GM11168 (cell line): ENCODE results near the gene TTC23L.
"Not testable (repeated sequence)": the region's sequence is repeated elsewhere in the genome, so short reads cannot be mapped to it uniquely, and the experiment has no call there.

ENCODE experiments used
- in situ Hi-C: fragments of 300-500 bp; cut with MboI; formaldehyde crosslinking; loops from one replicate; pipeline ENCODE4 v1.12.0; 2022; ENCODE audit warnings: low sequenced_read_pairs; ENCODE audit not compliant: unreplicated experiment

The TTC23L gene, protein sequence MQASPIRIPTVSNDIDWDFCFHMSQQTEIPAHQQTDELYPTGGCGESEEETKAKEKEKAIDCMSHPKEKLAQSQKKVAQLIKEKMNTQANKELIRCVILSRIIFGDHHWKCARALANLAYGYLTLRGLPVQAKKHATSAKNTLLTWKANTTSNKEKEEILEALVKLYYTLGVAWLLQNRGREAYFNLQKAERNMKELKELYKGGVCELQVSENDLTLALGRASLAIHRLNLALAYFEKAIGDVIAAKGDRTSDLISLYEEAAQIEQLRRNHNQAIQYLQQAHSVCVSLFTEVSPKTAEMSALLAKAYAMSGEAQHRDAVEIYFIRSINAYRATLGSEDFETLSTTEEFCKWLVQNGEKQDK

DNA sequence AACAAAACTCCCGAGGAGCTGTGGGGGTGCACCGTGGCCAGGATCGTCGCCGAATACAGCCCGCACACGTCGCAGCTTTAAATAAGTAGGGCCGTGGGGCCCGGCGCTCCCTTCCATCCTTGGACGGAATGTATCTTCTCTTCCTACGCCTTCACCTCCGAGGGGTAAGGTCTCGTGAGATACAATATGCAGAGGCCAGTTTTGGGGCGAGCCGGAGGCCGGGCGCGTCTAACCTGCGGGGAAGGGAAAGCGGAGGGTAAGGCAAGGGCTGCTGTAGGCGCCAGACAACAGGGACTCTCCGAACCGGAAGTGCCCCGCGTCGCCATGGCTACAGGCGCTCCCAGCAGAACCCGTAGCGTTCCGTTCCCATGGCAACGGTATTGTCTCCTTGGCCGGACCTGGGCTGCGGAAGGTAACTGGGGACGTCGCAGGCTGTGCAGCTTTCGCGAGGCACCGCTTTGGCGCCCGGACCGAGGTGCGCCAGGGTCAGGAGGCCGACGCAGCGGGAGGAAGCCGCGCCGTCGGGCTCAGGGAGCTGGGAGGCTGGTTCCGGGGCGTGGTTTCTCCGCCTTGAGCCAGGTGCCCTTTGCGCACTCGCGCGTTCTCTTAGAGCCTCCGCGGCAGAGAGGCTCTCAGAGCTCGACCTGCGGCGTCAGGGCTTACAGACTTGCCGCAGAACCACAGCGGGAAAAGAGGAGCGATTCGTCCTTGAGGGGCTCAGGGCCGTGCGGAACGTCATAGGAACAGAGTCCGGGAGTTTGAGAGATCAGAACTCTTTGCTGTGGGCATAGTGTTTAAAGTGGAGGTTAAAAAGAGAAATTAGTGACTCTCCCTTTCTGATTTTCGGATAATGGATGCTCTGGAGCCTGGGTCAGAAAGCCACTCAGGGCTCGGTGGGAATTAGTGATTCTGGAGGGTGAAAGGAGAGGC is at the start of gene TTC23L:
Gene TTC23L (plus strand): TSS at position 380 of the 930 bp plus-strand sequence. CDS start 1,508 bp downstream, outside the sequence.
- in situ Hi-C loops: no loop called here

DNA sequence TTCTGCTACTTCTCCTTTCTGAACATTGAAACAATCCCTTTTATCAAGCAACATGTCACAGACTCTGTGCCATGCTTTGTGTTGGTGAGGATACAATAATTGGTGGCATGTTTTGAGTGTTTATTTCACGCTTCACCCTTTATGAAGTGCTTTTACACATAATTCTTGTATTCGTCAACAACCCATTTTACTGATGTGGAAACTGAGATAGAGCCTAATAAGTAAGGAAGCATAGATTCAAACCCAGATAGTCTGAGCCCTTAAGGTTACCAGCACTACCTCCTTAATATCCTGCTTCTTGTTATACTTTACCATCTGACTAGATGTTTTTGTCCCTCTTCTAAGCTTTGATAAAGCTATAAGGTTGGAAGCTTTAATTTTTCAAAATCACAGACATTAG is 49.3 kb upstream of the TTC23L start:
- in situ Hi-C loops: no loop called here

DNA sequence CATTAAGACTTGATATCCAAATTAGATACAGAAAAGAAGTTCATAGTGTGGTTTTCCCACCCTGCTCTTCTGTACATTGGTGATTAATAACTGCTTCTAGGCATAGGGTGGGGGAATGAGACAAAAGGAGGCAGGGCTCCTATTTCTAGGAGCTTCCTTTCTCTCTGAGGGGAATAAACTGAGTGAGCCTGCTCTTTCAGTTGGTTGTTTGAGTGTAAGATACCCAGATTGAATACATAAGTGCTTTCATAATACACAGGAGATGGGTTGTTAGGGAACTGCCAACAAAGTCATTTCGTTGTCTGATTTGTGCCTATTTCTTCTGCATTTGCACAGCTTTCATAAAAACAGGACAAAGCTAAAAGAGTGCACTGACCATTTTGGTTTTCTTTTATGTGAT is 48.9 kb upstream of the TTC23L start:
- in situ Hi-C loops: no loop called here

DNA sequence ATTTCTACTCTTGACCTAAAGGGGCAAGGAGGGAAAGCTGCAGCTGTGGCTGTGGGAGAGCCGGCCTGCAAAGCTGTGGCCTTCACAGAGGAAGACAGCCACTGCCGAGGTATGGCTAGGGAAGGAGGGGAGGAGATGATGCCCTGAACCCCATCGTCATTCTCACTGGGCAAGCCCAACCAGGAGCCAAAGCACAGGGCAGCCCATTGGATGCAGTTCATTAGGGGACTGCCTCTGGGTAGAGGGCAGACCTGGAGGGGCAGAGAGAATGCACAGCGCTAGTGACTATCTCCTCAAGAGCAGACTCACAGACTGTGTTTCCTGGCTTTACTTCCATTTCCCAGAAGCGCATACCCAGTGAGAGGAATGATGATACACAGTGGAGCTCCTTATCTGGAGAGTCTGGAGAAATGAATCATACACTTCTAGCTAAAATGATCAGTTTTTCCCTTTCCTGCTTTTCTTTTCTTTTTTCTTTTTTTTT is 47.2 kb upstream of the TTC23L start:
- in situ Hi-C loops: no loop called here

DNA sequence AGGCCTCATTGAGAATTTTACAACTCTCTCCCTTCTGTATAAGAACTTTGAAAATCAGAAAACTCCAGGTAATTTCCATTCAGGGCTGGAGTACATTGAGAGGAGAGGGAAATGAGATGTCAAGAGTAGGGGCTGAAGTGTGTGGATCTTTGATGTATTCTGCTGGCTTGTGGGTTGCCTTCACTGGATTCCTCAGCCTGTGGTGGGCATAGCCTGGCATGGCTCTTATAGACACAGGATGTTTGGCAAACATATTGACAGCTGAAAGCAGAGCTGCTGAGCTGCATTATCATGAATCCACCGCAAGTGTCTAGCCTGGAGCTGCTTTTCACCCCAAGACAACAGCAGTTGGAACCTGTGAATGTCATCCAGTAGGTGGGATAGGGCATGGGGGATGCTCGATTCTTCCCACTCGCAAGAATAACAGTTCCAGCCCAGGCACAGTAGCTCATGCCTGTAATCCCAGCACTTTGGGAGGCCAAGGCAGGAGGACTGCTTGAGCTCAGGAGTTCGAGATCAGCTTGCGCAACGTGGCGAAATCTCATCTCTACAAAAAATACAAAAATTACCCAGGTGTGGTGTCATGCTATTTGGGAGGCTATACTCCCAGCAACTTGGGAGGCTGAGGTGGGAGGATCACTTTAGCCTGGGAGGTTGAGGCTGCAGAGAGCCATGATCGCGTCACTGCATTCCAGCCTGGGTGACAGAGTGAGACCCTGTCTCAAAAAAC is 36.0 kb upstream of the TTC23L start:
- in situ Hi-C loops: no loop called here

DNA sequence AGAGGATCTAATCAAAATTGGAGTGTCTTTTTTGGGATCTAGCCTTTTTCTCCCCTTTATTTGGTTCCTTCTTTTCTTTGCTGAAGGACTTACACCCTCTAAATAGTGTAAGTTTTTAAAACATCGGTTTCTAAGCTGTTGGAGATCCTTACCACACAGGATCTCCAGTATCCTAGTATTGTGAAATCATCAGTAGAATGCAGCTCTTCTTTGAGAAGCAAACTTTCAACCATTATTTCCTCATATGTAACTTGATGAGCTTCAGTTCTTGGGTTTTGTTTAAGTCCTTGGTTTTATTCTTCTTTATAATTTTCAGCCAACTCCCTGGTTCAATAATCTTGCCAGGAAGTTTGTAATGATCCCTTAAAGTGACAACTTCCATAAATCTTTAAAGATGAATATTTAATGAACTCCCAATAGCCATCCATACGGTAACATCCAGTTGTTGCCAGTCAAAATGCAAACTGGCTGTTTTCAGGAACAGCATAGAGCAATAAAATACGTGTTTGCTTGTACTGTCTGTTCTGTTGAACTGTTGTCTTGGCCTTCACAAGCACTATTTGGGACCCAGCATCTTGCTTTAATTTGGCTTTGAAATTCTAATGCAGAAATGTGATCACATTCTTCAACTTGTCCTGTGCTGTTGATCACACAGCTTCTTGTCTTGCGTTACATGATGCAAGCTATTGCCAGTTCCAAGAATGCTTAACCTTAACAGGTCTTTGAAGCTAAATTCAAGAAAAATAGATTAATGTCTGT is 34.8 kb upstream of the TTC23L start:
- in situ Hi-C loops: no loop called here

DNA sequence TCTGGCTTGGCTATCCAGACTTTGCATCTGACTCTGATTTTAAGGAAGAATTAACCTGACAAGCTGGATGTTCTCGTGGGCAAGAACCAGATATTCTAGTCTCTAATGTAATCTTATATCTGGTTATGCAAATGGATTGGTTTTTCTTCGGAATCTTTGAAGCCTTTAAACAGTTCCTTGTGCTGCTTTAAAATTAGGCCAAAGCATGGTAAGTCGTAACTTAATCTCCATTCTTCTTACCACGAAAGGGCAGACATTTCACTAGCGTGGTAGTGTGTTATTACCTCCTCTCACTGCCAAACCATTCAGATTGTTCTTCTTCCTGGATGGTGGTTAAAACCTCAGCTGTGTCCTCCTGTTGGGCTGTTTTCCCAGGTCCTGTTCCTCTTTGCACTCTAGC is 34.1 kb upstream of the TTC23L start:
- in situ Hi-C loops: no loop called here

DNA sequence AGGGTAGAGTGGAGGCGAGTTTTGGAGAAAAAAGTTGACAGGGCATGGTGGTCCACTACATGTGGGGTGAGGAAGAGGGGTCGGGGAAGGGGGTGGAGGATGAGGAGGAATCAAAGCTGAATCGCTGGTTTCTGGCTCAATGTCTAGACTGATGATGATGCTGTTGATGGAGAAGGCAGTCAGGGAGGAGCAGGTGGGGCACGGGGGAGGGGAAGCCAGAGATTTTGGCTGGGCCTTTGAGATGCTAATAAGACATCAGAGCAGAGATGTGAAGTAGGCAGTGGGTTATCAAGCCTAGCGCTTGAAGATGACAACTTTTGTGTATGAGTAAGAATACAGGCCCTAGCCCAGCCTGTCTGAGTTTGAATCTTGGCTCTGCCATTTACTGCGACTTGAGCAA is 32.4 kb upstream of the TTC23L start:
- in situ Hi-C loops: no loop called here

DNA sequence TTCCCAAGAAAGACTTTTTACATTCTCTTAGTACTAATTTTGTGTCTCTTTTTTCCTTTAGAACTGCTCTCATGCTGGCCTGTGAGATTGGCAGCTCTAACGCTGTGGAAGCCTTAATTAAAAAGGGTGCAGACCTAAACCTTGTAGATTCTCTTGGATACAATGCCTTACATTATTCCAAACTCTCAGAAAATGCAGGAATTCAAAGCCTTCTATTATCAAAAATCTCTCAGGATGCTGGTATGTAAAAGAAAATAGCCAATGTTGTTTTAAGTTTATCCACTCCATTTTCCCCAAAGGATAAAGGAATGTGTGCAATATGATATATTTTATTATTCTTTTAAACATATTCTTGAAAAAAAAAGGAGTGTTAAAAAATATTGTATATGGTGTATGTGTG is 27.3 kb upstream of the TTC23L start:
- in situ Hi-C loops: no loop called here

DNA sequence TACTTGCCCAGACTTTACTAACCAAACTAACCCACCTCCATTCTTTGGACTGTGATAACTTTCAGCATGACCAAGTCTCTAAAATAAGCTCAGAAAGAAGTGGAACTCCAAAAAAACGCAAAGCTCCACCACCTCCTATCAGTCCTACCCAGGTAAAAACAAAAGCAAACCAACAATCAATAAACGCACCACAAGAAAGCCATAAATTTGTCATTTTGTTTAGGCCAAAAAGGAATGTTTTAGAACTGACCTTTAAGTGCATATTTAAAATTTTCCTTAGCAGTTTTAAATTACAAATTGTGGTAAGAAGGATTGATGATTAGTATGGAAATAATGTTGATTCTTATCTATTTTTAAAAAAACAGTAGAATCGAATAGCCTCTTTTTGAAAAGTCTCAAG is 25.5 kb upstream of the TTC23L start:
- in situ Hi-C loops: no loop called here

DNA sequence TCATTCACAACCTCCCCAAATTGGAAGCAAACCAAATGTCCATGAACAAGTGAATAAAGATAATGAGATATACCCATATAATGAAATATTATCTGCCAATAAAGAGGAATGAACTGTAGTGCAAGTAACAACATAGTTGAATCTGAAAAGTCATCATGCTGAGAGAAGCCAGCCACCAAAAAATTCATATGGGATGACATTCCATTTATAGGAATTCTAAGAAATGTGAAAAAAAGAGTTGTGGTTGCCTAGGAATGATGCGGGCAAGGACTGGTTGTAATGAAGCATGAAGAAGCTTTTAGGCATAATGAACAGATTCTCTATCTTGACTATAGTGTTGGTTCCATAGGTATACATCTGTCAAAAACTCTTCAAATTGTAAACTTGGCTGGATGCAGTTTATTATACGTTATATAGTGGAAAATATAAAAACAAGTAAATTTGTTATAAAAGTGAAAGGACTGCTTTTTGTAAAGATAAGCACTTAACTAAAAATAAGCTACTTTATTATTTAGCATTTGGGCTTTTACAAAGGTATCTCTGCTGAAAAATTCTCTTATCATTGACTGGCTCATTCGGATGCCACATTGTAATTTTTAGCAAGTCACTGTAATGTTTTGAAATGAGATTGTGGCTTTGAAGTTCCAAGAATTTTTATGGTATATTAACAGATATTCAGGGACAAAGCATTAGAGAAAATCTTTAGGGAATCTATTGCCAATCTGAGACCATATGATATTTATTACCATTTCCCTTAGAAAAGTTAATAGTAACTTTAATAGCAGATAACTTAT is 21.2 kb upstream of the TTC23L start:
- in situ Hi-C loops: no loop called here

DNA sequence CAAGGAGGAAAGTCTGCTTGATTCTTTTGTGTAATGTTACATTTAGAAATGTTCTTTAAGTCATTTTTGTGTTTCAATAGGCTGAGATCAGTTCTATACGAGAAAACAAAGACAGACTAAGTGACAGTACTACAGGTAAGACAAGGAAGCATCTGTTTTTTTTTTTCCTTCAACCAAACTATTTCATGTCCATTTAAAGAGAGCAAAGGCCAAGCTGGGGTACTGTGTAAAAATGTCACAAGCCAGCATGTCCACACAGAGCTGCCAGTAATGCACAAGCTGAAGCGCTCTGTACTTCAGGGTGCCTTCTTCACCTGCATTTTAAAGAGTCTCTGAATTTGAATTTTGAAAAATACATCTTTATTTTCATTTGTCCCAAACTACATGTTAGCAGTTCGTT is 20.2 kb upstream of the TTC23L start:
- in situ Hi-C loops: no loop called here

DNA sequence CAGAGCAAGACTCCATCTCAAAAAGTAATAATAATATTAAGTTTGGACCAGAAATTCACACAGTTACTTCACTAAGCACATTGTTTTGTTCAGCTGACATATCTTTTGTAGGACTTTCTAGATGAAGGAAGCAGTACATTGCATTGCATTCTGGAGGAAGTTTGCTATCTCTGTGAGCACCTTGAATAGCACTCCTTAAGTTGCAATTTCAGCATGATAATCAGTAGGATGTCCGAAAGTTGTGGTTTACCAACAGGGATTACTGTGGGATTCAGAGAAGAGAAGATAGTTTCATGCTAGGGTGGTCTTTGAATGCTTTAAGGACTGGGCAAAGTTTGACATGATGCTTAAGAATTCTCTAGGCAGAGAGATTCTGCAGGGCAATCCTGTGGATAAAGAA is 18.4 kb upstream of the TTC23L start:
- in situ Hi-C loops: no loop called here

DNA sequence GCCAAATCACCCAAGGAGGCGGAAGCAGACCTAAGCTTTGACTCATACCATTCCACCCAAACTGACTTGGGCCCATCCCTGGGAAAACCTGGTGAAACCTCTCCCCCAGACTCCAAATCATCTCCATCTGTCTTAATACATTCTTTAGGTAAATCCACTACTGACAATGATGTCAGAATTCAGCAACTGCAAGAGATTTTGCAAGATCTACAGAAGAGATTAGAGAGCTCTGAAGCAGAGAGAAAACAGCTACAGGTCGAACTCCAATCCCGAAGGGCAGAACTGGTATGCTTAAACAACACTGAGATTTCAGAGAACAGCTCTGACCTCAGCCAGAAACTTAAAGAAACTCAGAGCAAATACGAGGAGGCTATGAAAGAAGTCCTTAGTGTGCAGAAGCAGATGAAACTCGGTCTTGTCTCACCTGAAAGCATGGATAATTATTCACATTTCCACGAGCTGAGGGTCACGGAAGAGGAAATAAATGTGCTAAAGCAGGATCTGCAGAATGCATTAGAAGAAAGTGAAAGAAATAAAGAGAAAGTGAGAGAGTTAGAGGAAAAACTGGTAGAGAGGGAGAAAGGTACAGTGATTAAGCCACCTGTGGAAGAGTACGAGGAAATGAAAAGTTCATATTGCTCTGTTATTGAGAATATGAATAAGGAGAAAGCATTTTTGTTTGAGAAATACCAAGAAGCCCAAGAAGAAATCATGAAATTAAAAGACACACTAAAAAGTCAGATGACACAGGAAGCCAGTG is 15.8 kb upstream of the TTC23L start:
- in situ Hi-C loops: no loop called here

DNA sequence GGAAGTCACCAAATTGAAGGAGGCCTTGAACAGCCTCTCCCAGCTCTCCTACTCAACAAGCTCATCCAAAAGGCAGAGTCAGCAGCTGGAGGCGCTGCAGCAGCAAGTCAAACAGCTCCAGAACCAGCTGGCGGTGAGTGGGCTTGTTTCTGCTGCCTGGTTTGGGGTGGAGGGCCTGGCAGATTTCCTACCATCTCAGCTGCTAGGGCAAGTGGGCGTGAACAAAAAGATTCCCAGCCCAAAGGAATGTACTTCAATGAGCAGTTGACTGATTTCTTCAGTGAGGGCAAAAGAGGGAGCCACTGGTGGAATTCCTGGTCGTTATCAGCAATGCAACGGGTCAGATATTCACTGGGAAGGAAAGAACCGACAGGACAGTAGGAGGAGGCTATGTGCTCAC is 12.6 kb upstream of the TTC23L start:
- in situ Hi-C loops: no loop called here

DNA sequence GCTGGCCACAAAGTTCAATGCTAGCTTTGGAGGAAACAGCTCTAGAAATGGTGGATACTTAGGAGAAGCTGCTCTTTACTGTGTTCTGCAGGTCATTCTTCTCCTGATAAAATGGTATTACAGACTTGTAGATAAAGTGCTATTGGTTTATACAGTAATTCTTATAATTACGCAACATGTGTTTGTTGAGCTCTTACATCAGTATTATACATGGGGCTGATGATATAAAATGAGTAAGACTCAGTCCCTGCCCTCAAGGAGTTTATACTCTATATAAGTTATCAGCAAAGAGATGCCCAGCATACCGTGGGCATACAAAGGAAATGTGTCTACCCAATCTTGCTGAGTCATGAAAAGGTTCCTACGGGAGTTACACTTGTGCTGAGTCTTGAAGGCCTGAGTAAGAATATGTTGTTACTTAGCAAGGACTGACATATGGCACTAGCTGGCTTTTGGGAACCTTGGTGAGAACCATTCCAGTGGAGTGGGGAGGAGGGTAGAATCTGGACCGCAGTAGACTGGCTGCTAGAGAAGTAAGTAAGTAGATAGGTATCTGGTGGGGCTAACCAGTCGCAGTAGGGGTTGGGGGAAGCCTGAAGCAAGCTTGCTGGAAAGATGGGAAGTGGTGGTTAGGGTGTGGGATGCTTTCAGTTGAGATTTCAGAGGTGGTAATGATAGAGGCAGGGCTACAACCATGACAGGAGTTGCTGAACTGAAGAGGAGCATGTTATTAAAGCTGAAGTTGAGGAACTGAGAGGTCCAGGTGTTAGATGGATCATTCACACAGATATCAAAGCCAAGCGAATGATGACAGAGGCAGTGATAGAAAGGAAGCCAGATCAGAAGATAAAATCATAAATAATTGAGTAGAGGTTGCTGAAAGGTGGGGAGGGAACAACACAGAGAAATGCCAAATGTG is 11.1 kb upstream of the TTC23L start:
- in situ Hi-C loops: no loop called here

DNA sequence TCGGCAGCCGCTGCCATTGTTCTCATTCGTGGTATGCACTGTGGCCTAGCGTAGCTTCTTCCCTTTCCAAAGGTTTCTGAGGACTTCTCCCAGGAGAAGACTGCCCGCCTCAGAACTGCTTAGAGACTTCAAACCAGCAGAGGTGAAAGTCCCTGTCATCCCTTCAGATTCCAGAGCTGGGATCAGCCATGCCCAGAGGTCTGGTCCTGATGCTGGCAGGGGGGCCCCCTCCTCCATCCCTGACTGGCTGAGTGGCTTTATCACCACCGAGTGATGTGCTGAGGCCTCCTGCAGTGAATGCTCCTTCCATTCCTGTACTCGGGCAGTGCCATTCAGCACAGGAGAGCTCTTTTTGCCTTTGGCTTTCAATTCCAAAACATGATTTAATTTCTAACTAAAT is 8.1 kb upstream of the TTC23L start:
- in situ Hi-C loops: not testable (repeated sequence)
